K562 (cell line): Measurements from ENCODE around the gene RAI1. TPM values are rescaled to one million over a fixed set of nuclear protein-coding genes. Genes with fewer than 3 reads are reported as not detected.
A peak's percentile ranks its signal among the peaks of the same experiment; 100 is the strongest.

Experiments
- CBX1 ChIP-seq: sonication (generic); IDR thresholded peaks from 2 replicates; pipeline ENCODE4 v1.6.1; 2016; ENCODE audit warnings: antibody characterized with exemption, low read depth, mild to moderate bottlenecking
- COPS2 ChIP-seq: fragments of 450-650 bp; conservative IDR thresholded peaks from 2 replicates; pipeline ENCODE4 v1.6.1; 2016; ENCODE audit warnings: mild to moderate bottlenecking, moderate library complexity
- FOXA1 ChIP-seq: fragments of 450-650 bp; IDR thresholded peaks from 2 replicates; pipeline ENCODE4 v1.6.1; 2016; ENCODE audit warnings: mild to moderate bottlenecking, borderline replicate concordance
- GTF2F1 ChIP-seq: IDR thresholded peaks from 2 replicates; pipeline ENCODE4 v1.6.1; 2011; ENCODE audit warnings: low read depth, low read length, improper control_type of control experiment
- HMG20A ChIP-seq: fragments of 450-650 bp; formaldehyde crosslinking; conservative IDR thresholded peaks from 2 replicates; pipeline ENCODE4 v1.4.0; 2020; ENCODE audit warnings: mild to moderate bottlenecking, mixed read lengths
- JUNB ChIP-seq: fragments of 450-650 bp; formaldehyde crosslinking; conservative IDR thresholded peaks from 2 replicates; pipeline ENCODE4 v1.4.0; 2020; ENCODE audit warnings: mild to moderate bottlenecking
- PRDM10 ChIP-seq: fragments of 450-650 bp; IDR thresholded peaks from 2 replicates; pipeline ENCODE4 v1.6.1; 2018; ENCODE audit not compliant: partially characterized antibody
- TGIF2 ChIP-seq: sonication (generic); formaldehyde crosslinking; IDR thresholded peaks from 2 replicates; pipeline ENCODE4 v1.8.1; 2022; ENCODE audit warnings: mild to moderate bottlenecking, missing genetic modification reagents, moderate library complexity
- ZNF717 ChIP-seq: fragments of 250-450 bp; sonication (Bioruptor Pico); IDR thresholded peaks from 2 replicates; pipeline ENCODE4 v1.5.0; 2021
- ZNF76 ChIP-seq: fragments of 250-450 bp; sonication (Bioruptor Pico); IDR thresholded peaks from 2 replicates; pipeline ENCODE4 v1.4.0; 2020; ENCODE audit warnings: mild to moderate bottlenecking, moderate library complexity, borderline replicate concordance
- polyA plus RNA-seq, 8 experiments: library from polyadenylated mRNA; depleted of rRNA in 4 of 8; stranded (reverse) in 5 of 8; unstranded in 3 of 8; fragments of >200 nt; fragmentation: Nextera tagmentation in 2 of 8; fragmentation: Illumina TruSeq in 1 of 8; extraction: Ambion mirVana in 2 of 8; extraction: Trizol in 1 of 8; gene quantifications; 2 replicates each; pipeline versions ENCODE4 v1.2.1 to v1.2.3, GENCODE V29; 2011 to 2014; ENCODE audit warnings: inconsistent platforms in 1 of 8, missing spikeins in 1 of 8
- total RNA-seq, 7 experiments: library from RNA; depleted of rRNA in 6 of 7; stranded (reverse); fragments of >200 nt in 6 of 7; fragmentation: Illumina TruSeq in 2 of 7; extraction: Trizol in 2 of 7; gene quantifications; 2 replicates each; pipeline versions ENCODE4 v1.2.1 to v1.2.3, GENCODE V29; 2011 to 2021; ENCODE audit warnings: low replicate concordance in 1 of 7
- TF ChIP-seq, protein P1 (sequence below), 2 experiments: fragments of 200-800 bp in 1 of 2; sonication (Bioruptor generic) in 1 of 2; sonication (generic) in 1 of 2; formaldehyde crosslinking in 1 of 2; IDR thresholded peaks in 1 of 2; conservative IDR thresholded peaks in 1 of 2; 2 replicates each; pipeline versions ENCODE4 v1.5.0 to v1.6.1; 2016 to 2020; ENCODE audit warnings: missing compliant biosample characterization in 1 of 2, missing genetic modification characterization in 1 of 2, missing genetic modification reagents in 1 of 2
- TF ChIP-seq, protein P2 (sequence below), 2 experiments: fragments of 450-650 bp; IDR thresholded peaks; 2 replicates each; pipeline ENCODE4 v1.6.1; 2016; ENCODE audit warnings: mild to moderate bottlenecking in 2 of 2, borderline replicate concordance in 1 of 2, low read depth in 1 of 2, moderate library complexity in 1 of 2

RAI1 gene
- total and polyA plus RNA-seq, 9 of the 15 experiments (the other 6 are each of a cell fraction or from before 2014, with no cell fraction given) = 0.68 to 19.9 (median 5.5) TPM

- TF ChIP-seq, protein P1, sequence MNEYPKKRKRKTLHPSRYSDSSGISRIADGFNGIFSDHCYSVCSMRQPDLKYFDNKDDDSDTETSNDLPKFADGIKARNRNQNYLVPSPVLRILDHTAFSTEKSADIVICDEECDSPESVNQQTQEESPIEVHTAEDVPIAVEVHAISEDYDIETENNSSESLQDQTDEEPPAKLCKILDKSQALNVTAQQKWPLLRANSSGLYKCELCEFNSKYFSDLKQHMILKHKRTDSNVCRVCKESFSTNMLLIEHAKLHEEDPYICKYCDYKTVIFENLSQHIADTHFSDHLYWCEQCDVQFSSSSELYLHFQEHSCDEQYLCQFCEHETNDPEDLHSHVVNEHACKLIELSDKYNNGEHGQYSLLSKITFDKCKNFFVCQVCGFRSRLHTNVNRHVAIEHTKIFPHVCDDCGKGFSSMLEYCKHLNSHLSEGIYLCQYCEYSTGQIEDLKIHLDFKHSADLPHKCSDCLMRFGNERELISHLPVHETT (CRISPR knock-in tag; conservative IDR thresholded peaks at IDR 0.05 in 1 of 2, IDR thresholded peaks at IDR 0.05 in 1 of 2) = peak in 1 of 2 experiments; percentile 79; a peak in 1 of 4 replicates
- TF ChIP-seq GTF2F1 (no peak), CBX1 (peak; percentile 98), PRDM10 (no peak), TGIF2 (CRISPR knock-in tag) (no peak), JUNB (CRISPR knock-in tag) (peak; percentile 37; the same call in 1 of the 2 replicates), FOXA1 (no peak), ZNF76 (CRISPR knock-in tag) (peak; percentile 79; the same call in 1 of the 2 replicates), ZNF717 (CRISPR knock-in tag) (no peak), COPS2 (no peak), HMG20A (no peak)
- TF ChIP-seq, protein P2, sequence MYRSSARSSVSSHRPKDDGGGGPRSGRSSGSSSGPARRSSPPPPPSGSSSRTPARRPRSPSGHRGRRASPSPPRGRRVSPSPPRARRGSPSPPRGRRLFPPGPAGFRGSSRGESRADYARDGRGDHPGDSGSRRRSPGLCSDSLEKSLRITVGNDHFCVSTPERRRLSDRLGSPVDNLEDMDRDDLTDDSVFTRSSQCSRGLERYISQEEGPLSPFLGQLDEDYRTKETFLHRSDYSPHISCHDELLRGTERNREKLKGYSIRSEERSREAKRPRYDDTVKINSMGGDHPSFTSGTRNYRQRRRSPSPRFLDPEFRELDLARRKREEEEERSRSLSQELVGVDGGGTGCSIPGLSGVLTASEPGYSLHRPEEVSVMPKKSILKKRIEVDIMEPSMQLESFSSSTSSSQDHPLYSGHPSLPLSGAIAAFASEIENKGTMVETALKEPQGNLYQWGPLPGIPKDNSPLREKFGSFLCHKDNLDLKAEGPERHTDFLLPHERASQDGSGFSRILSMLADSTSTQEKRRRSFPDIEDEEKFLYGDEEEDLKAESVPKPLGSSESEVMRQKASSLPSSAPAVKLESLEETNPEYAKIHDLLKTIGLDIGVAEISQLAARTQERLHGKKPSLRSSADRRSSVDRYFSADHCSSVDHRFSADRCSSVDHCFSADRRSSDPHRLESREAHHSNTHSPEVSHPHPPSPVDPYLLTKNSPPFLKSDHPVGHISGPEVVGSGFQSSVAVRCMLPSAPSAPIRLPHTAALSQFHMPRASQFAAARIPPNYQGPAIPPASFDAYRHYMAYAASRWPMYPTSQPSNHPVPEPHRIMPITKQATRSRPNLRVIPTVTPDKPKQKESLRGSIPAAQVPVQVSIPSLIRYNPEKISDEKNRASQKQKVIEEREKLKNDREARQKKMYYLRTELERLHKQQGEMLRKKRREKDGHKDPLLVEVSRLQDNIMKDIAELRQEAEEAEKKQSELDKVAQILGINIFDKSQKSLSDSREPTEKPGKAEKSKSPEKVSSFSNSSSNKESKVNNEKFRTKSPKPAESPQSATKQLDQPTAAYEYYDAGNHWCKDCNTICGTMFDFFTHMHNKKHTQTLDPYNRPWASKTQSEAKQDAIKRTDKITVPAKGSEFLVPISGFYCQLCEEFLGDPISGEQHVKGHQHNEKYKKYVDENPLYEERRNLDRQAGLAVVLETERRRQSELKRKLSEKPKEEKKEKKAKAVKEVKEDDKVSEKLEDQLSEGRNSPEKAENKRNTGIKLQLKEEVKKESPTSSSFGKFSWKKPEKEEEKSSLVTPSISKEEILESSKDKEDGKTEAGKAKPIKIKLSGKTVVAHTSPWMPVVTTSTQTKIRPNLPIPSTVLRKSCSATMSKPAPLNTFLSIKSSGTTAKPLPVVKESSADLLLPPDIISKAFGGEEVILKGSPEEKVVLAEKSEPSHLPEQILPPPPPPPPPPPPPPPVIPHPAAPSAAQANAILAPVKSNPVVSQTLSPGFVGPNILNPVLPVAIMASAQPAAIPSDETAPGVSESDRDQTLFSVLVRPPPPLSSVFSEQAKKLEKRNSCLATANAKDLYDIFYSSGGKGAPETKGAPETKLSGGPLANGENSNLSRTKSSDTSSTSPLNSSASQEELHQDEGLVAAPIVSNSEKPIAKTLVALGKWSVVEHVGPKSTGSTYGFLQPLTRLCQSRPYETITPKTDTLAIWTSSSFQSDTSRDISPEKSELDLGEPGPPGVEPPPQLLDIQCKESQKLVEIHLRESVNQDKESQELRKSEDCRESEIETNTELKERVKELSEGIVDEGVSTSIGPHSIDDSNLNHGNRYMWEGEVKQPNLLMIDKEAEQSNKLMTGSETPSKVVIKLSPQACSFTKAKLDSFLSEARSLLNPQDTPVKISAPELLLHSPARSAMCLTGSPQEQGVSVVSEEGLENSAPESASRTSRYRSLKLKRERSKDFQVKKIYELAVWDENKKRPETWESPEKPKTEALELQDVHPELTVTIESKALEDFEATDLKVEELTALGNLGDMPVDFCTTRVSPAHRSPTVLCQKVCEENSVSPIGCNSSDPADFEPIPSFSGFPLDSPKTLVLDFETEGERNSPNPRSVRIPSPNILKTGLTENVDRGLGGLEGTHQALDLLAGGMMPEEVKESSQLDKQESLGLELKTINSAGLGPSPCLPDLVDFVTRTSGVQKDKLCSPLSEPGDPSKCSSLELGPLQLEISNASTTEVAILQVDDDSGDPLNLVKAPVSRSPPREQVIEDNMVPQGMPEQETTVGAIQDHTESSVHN (IDR thresholded peaks at IDR 0.05; ENCODE audit: borderline replicate concordance in 1 of 2, low read depth in 1 of 2) = no peak
These were observed 158.8 kb downstream of the RAI1 start (continued) for GRCh38 chr17:17839791-17840707.
